H1 (cell line): Measurements from ENCODE around the gene FBLN5. TPM values are rescaled to one million over a fixed set of nuclear protein-coding genes. Genes with fewer than 3 reads are reported as not detected.

ENCODE experiments used
- CHD1 ChIP-seq: IDR thresholded peaks from 2 replicates; pipeline ENCODE4 v1.6.1; 2012; ENCODE audit warnings: low read depth, low read length, improper control_type of control experiment
- KDM5A ChIP-seq: fragments of 200-600 bp; IDR thresholded peaks from 2 replicates; pipeline ENCODE4 v1.7.1; 2012; ENCODE audit warnings: mild to moderate bottlenecking, low read length, inconsistent platforms, mixed read lengths
- TAF1 ChIP-seq: IDR thresholded peaks from 2 replicates; pipeline ENCODE4 v1.6.1; 2011; ENCODE audit warnings: mild to moderate bottlenecking, low read depth, low read length
- TAF7 ChIP-seq: optimal IDR thresholded peaks from 2 replicates; pipeline ENCODE3; 2011; ENCODE audit warnings: low read depth, mild to moderate bottlenecking, inconsistent platforms, low read length, moderate library complexity, borderline replicate concordance
- polyA plus RNA-seq, 7 experiments: library from polyadenylated mRNA; depleted of rRNA in 3 of 7; stranded (reverse) in 5 of 7; unstranded in 2 of 7; fragments of >200 nt in 5 of 7; fragments of 200-250 nt in 2 of 7; gene quantifications; 1 replicate in 5 of 7; 2 replicates in 1 of 7; 4 replicates in 1 of 7; pipeline versions ENCODE4 v1.2.1 to v1.2.3, GENCODE V29; 2011 to 2013; ENCODE audit warnings: missing spikeins in 2 of 7, mixed read lengths in 2 of 7
- total RNA-seq: library from RNA; stranded (reverse); fragmentation: NEBNext Ultra II Directional; extraction: Animal tissue kit (Norgen Biotek cat#: 25700); gene quantifications from 2 replicates; pipeline ENCODE4 v1.2.1, GENCODE V29; 2021
- TF ChIP-seq, protein P1 (sequence below): IDR thresholded peaks from 2 replicates; pipeline ENCODE4 v1.6.1; 2012; ENCODE audit warnings: low read length, inconsistent platforms

The FBLN5 gene
- total and polyA plus RNA-seq, 2 of the 8 experiments (the other 6 are each of a cell fraction or from before 2014, with no cell fraction given): 0.88 to 3.5 TPM

DNA sequence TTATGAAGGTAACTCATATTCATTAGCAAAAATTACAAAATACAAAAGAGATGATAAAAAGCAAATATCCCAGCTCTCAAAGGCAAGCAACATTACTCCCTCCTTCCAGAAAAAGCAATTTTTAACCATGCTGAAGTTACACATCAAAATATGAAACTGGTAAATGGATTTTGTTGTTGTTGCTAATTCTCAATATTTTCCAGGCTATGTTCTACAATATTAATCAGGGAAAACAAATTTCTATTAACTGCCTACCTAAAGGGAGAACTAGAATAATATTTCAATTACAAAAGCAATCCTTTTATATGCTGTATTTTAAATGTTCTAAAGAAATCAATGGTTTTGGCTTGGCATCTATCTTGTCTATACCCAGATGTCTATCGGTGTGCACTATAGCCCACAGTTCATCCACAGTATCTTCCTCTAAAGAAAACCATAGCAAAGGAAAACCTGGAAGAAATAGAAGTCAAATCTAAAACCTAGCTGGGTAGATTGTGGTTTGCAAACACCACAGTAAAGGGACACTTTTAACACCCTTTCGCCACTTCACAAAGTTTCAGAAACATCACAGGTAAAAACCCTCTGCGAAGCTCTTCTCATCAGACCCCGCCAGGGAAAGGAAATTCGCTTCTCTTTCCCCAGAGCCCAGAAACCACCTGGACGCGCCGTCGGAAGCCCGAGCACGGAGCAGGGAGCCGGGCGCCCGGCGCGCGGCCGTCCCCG is 112.1 kb downstream of the FBLN5 start (continued):
- TF ChIP-seq, protein P1, sequence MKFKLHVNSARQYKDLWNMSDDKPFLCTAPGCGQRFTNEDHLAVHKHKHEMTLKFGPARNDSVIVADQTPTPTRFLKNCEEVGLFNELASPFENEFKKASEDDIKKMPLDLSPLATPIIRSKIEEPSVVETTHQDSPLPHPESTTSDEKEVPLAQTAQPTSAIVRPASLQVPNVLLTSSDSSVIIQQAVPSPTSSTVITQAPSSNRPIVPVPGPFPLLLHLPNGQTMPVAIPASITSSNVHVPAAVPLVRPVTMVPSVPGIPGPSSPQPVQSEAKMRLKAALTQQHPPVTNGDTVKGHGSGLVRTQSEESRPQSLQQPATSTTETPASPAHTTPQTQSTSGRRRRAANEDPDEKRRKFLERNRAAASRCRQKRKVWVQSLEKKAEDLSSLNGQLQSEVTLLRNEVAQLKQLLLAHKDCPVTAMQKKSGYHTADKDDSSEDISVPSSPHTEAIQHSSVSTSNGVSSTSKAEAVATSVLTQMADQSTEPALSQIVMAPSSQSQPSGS: no peak
- TF ChIP-seq TAF1 (no peak), CHD1 (no peak), TAF7 (no peak), KDM5A (no peak)
